ENCODE results near the gene DCC. TPM values are rescaled to one million over a fixed set of nuclear protein-coding genes. Genes with fewer than 3 reads are reported as not detected.

Gene DCC
- total RNA-seq, 1 donor from 2014 or later: 14.7 TPM

DNA sequence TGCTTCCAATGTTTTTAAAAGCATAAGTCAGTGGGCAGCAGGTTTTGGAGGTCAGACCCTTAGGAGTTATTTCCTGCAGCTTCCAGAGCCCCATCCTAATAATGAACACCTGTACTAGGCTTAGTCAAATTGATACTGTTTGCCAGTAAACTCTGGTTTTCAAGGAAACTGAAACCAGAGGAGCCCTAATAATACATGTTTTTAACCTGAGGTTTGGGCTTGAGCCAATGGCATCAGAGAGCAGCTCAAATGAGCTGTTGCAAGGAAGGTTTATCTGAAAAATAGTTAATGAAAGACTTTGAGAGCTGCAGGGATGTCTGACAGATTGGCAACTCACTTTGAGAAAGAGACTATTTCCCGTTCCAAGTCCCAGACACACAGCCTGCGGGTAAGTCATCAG is 54.6 kb downstream of the DCC start:
- no peaks in the 10 kb centered on the region for H3K9me3 Mint-ChIP-seq (ENCODE audit: unreplicated experiment)
- no peaks in the 10 kb centered on the region for H3K27me3 Mint-ChIP-seq (ENCODE audit: unreplicated experiment)
- no peak overlapping the region for H3K27ac Mint-ChIP-seq (ENCODE audit: unreplicated experiment)
- H3K4me3 Mint-ChIP-seq (ENCODE audit: unreplicated experiment): no peak overlapping the region
- no peaks in the 10 kb centered on the region for H3K36me3 Mint-ChIP-seq (ENCODE audit: low read depth, unreplicated experiment)
- TF ChIP-seq, protein P1, sequence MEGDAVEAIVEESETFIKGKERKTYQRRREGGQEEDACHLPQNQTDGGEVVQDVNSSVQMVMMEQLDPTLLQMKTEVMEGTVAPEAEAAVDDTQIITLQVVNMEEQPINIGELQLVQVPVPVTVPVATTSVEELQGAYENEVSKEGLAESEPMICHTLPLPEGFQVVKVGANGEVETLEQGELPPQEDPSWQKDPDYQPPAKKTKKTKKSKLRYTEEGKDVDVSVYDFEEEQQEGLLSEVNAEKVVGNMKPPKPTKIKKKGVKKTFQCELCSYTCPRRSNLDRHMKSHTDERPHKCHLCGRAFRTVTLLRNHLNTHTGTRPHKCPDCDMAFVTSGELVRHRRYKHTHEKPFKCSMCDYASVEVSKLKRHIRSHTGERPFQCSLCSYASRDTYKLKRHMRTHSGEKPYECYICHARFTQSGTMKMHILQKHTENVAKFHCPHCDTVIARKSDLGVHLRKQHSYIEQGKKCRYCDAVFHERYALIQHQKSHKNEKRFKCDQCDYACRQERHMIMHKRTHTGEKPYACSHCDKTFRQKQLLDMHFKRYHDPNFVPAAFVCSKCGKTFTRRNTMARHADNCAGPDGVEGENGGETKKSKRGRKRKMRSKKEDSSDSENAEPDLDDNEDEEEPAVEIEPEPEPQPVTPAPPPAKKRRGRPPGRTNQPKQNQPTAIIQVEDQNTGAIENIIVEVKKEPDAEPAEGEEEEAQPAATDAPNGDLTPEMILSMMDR (IDR thresholded peaks at IDR 0.05; ENCODE audit: unreplicated experiment): no peak
- no peaks in the 10 kb centered on the region for H3K4me1 Mint-ChIP-seq (ENCODE audit: unreplicated experiment)
- no peak for DNase-seq (ENCODE audit: low spot score)

DNA sequence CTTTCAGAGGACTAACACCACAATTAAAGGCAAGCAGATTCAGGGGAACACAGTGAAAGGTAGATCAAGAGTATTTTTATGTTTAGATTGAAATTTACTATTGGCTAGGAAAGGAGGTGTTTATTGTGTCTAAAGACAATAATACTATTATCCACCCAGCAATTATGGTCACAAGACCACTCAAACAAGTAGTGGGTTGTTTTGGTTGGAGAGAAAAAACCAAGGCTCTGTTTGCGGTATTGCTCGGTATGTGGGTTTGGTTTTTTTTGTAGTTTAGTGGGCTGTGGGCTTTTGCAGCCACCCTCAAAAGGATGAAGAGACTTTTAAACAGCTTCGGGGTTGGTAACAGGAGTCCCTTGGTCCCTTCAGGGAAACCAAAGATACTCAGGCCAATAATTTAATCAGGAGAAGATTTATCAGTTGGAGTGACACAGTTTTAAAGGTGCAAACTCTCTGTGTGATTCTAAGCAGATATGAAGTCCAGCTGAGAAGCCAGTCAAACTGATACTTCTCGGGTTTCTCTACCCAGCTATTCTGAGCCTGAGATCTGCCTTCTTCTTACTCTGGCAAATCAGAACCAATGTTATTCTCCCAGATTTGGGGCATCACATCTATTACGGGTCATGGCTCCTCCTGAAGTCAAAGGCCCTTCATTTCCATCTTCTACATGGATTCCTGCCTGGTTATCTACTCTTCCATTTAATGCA is 55.3 kb downstream of the DCC start:
- Mint-ChIP-seq H3K4me3 (ENCODE audit: unreplicated experiment) (no peak overlapping the region), H3K36me3 (ENCODE audit: low read depth, unreplicated experiment) (no peaks in the 10 kb centered on the region), H3K9me3 (ENCODE audit: unreplicated experiment) (no peaks in the 10 kb centered on the region), H3K27me3 (ENCODE audit: unreplicated experiment) (no peaks in the 10 kb centered on the region), H3K4me1 (ENCODE audit: unreplicated experiment) (no peaks in the 10 kb centered on the region), H3K27ac (ENCODE audit: unreplicated experiment) (no peak overlapping the region)
- no peak for DNase-seq (ENCODE audit: low spot score)
- TF ChIP-seq, protein P1 (IDR thresholded peaks at IDR 0.05; ENCODE audit: unreplicated experiment): no peak

DNA sequence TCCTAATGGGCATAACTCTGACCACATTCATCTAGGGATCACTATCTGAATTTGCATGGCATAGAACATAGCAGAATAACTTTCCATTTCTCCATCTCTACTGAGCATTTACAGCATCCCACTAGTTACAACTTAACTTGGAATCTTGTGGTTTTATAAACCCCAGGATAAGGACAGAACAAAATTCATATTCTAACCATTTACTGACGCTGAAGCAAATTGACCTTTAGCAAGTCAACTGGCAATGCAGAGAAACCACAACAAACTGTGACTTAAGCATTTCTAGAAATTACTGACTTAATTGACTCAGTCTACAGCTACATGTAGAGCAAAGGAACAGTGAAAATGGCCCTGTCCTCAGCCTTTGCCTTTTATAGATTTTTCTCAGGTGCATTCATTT is 61.2 kb downstream of the DCC start:
- Mint-ChIP-seq H3K4me1 (ENCODE audit: unreplicated experiment) (no peaks in the 10 kb centered on the region), H3K9me3 (ENCODE audit: unreplicated experiment) (no peaks in the 10 kb centered on the region), H3K36me3 (ENCODE audit: low read depth, unreplicated experiment) (no peaks in the 10 kb centered on the region), H3K27ac (ENCODE audit: unreplicated experiment) (no peak overlapping the region), H3K27me3 (ENCODE audit: unreplicated experiment) (no peaks in the 10 kb centered on the region), H3K4me3 (ENCODE audit: unreplicated experiment) (no peak overlapping the region)
- no peak for DNase-seq (ENCODE audit: low spot score)
- TF ChIP-seq, protein P1 (IDR thresholded peaks at IDR 0.05; ENCODE audit: unreplicated experiment): no peak

DNA sequence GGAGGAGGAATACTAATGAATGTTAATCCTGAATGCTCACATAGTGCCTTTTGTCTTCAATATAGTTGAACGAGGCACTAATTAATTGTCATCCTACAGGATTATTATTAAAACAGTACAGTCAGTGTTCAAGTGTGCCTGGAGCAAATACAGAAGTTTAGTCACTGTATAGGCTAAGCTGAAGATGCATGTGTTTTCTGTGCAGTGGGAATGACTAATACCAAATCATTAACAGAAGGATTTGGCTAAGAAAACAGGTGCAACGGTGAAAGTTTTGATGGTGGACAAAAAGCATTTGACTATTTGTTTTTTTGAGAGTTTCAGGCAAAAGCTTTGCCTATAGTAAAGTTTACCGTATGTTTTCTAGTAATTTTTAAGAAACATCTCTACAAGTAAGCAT is 62.8 kb downstream of the DCC start:
- TF ChIP-seq, protein P1 (IDR thresholded peaks at IDR 0.05; ENCODE audit: unreplicated experiment): no peak
- H3K36me3 Mint-ChIP-seq (ENCODE audit: low read depth, unreplicated experiment): no peaks in the 10 kb centered on the region
- no peak for DNase-seq (ENCODE audit: low spot score)
- H3K27ac Mint-ChIP-seq (ENCODE audit: unreplicated experiment): no peak overlapping the region
- H3K4me3 Mint-ChIP-seq (ENCODE audit: unreplicated experiment): no peak overlapping the region
- H3K27me3 Mint-ChIP-seq (ENCODE audit: unreplicated experiment): no peaks in the 10 kb centered on the region
- H3K9me3 Mint-ChIP-seq (ENCODE audit: unreplicated experiment): no peaks in the 10 kb centered on the region
- H3K4me1 Mint-ChIP-seq (ENCODE audit: unreplicated experiment): no peaks in the 10 kb centered on the region

DNA sequence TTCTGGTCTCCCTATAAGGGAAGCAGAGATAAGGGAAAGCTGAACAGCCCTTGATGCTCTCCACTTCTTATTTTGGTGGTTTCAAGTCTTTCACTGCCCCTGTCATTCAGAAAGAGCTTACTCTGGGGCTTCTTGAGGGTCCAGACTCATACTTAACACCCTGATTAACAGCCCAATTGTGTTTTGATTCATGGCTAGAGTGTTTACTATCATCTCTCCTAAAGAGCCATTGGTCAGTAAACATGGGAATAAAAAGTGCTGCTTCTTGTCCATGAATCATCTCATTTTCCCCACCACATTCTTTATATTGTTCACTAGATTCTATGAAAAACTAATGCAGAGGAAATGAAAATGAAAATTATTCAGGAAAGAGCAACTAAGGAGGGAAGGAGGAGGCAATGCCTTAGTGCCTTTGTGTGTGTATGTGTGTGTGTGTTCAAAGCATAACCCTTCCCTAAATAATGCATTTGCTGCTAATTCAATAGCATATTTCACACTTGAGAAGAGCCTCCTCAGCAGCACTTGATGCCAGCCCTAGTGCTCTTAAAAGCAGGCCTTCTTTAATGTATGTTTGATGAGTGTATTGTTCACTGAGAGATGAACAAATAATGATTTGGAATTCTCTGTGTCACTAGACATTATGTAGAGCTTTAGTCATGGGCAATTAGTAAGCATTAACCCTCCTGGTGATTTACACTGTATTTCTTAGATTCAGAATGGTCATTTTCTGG is 63.5 kb downstream of the DCC start:
- H3K4me1 Mint-ChIP-seq (ENCODE audit: unreplicated experiment): no peaks in the 10 kb centered on the region
- no peak for DNase-seq (ENCODE audit: low spot score)
- no peaks in the 10 kb centered on the region for H3K9me3 Mint-ChIP-seq (ENCODE audit: unreplicated experiment)

More for the DNA sequence above, 63.5 kb downstream of the DCC start:
- no peaks in the 10 kb centered on the region for H3K36me3 Mint-ChIP-seq (ENCODE audit: low read depth, unreplicated experiment)
- no peak overlapping the region for H3K4me3 Mint-ChIP-seq (ENCODE audit: unreplicated experiment)
- H3K27ac Mint-ChIP-seq (ENCODE audit: unreplicated experiment): no peak overlapping the region
- no peaks in the 10 kb centered on the region for H3K27me3 Mint-ChIP-seq (ENCODE audit: unreplicated experiment)
- TF ChIP-seq, protein P1 (IDR thresholded peaks at IDR 0.05; ENCODE audit: unreplicated experiment): no peak

Measured in endothelial cell (in vitro differentiated cells).